Urothelium cell line (cell line): ENCODE data around the gene SULT1C3.
A peak's percentile ranks its signal among the peaks of the same experiment; 100 is the strongest.

Experiments
- DNase-seq: peaks from one replicate; pipeline ENCODE4 v3.0.0; 2011; ENCODE audit warnings: low spot score, mixed read lengths
- FAIRE-seq: peaks from 2 replicates; lab custom pipeline; 2011; peaks lifted over from hg19 to GRCh38; lab: Jason Lieb, UNC

The SULT1C3 gene

GRCh38 chr2:108297436-108298141, 57.8 kb downstream of the SULT1C3 start:
- FAIRE-seq: peak; percentile 59
- DNase-seq: peak; percentile 60

- DNase-seq (no peak), FAIRE-seq (no peak)
Observed at GRCh38 chr2:108301558-108301957, 61.8 kb downstream of the SULT1C3 start.

- DNase-seq (no peak), FAIRE-seq (no peak)
Observed at GRCh38 chr2:108304975-108305374, 65.2 kb downstream of the SULT1C3 start.

- FAIRE-seq: no peak
- no peak for DNase-seq
Observed at GRCh38 chr2:108305901-108306300, 66.1 kb downstream of the SULT1C3 start.

GRCh38 chr2:108309903-108310302, 70.1 kb downstream of the SULT1C3 start:
- no peak for FAIRE-seq
- no peak for DNase-seq
